Measurements from ENCODE around the gene ELF1. TPM values are rescaled to one million over a fixed set of nuclear protein-coding genes. Genes with fewer than 3 reads are reported as not detected.

The ELF1 gene
- 30.7 and 31.8 TPM in 2 replicates for total RNA-seq

GRCh38 chr13:41019011-41019487 lies at the start of gene ELF1:
TSS of gene ELF1 (minus strand) at chr13:41019316. CDS start at chr13:40982054, 37,262 bp downstream.

GRCh38 chr13:41061075-41061913 lies 42.2 kb upstream of the ELF1 start, which contains the start of gene WBP4:
TSS of gene WBP4 (plus strand) at chr13:41061509. CDS start at chr13:41061674, 165 bp downstream.

Other genes starting within 250 kb of the ELF1 start
- 21.4 and 26.7 TPM in 2 replicates for gene MRPS31, start 248.1 kb downstream of the ELF1 start, total RNA-seq
- 18.4 and 31.8 TPM in 2 replicates for gene SLC25A15, start 229.7 kb downstream of the ELF1 start, total RNA-seq
- gene WBP4, start 42.2 kb upstream of the ELF1 start, total RNA-seq, result 13.8 and 15.2 TPM in 2 replicates
- gene KBTBD6, start 113.5 kb upstream of the ELF1 start, total RNA-seq, result 9.5 and 10.8 TPM in 2 replicates
- 3.6 and 3.7 TPM in 2 replicates for gene KBTBD7, start 175.3 kb upstream of the ELF1 start, total RNA-seq
- 13.5 TPM in 2 replicates for gene MTRF1, start 244.3 kb upstream of the ELF1 start, total RNA-seq

Measured in uterine smooth muscle cell (primary cell).